Raji (cell line): ENCODE results near the gene COG6.

Source experiments
- POLR2A ChIP-seq: IDR thresholded peaks from 2 replicates; pipeline ENCODE4 v1.6.1; 2011; ENCODE audit warnings: low read depth, low read length, control low read depth; ENCODE audit not compliant: insufficient read depth

The COG6 gene

GRCh38 chr13:39663958-39664357 is 8.5 kb downstream of the COG6 start:
- TF ChIP-seq POLR2A = no peak

- no peak for TF ChIP-seq POLR2A
Observed at GRCh38 chr13:39665763-39666162, 10.3 kb downstream of the COG6 start.

DNA sequence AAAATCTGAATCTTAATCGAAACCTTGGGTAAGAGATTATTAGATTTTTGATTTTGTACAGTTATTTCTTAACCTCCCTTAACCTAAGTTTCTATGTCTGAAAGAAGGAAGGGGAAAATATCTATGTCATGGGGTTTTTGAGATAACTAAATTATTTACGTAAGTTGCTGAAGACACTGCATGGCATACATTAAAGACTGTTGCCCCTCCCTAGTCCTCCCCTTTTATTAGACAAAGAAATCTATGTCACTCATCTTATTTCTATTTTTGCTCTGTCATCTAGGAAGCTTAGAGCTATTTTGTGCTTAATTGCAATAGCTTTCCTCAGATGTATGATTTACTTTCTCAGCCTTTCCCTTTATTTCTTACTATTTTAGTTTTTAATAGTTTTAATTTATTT is 15.0 kb downstream of the COG6 start:
- no peak for TF ChIP-seq POLR2A

- no peak for TF ChIP-seq POLR2A
Observed at GRCh38 chr13:39672378-39673132, 17.1 kb downstream of the COG6 start.

DNA sequence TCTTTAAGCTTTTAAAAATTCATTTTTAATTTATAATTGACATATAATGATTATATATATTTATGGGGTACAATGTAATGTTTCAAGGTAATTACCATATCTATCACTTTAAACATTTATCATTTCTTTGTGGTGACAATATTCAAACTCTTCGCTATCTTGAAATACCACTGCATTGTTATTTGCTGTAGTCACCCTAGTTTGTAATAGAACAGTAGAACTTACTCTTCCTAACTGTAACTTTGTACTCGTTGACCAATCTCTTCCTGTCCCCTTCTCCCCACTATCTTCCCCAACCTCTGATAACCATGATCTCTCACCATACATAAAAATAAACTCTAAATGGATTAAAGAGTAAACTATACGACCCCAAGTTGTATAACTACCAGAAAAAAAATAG is 20.4 kb downstream of the COG6 start:
- no peak for TF ChIP-seq POLR2A

- no peak for TF ChIP-seq POLR2A
Observed at GRCh38 chr13:39676315-39676876, 20.9 kb downstream of the COG6 start.

DNA sequence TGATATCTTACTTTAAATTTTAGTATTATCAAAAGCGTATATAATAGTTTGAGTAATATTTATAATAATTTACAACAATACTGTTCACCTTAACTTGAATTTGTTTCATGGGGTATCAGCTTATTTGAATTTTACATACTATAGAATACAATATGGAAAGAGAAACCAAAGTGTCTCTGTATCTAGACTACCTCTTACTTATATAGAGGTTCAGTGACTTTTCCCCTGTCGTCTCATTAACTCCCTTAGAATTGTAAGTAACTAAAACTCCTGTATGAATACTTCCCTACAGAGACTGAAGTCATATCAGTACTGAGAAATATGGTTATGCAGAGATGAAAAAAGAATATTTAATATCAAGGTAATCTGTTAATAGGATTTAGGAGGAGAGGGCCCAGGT is 26.8 kb downstream of the COG6 start:
- TF ChIP-seq POLR2A = no peak

DNA sequence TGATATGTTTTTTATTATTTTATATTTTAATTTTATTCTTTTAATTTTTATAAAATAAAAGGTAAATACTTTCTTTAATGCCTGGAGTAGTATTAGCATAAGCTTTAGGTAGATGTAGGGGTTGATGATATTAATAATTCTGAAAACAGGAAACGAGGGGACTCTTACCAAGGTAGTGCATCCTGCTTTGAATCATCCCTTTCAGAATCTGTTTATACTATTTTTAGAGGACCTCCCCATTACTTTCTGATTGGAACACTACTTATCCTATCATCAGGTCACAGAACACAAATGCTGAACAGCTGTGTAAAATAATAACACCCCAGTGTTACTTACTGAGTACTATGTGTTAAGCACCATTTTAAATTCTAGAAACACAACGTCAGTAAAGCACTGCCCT is 27.3 kb downstream of the COG6 start:
- TF ChIP-seq POLR2A = no peak

DNA sequence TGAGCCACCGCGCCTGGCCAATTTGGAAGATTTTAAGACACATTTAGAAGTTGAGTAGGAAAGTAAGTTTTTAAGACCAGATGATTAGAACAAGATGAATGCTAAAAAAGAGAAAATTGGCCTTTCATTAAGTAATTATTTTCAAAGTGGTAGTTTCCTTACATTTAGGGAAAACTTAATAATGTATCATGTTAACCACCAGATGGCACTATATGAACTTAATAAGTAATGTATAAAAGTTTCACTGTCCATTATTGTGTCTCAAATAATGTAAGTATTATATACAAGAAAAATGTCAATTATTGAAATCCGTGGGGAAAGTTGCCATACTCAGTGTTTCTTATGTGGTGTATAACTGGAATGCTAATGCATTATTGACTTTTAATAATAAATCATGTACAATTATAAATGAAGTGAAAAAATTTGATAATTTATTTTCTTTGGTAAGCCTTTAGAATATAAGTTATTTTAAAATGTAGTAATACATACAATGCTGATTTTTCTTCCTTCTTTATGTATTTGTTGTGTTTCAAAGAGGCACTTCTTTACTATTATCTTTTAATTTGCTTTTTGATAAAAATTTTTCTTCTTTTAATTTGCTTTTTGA is 29.2 kb downstream of the COG6 start:
- TF ChIP-seq POLR2A = no peak

- TF ChIP-seq POLR2A = no peak
Observed at GRCh38 chr13:39685652-39686051, 30.2 kb downstream of the COG6 start.

GRCh38 chr13:39688278-39688677 is 32.8 kb downstream of the COG6 start:
- no peak for TF ChIP-seq POLR2A

DNA sequence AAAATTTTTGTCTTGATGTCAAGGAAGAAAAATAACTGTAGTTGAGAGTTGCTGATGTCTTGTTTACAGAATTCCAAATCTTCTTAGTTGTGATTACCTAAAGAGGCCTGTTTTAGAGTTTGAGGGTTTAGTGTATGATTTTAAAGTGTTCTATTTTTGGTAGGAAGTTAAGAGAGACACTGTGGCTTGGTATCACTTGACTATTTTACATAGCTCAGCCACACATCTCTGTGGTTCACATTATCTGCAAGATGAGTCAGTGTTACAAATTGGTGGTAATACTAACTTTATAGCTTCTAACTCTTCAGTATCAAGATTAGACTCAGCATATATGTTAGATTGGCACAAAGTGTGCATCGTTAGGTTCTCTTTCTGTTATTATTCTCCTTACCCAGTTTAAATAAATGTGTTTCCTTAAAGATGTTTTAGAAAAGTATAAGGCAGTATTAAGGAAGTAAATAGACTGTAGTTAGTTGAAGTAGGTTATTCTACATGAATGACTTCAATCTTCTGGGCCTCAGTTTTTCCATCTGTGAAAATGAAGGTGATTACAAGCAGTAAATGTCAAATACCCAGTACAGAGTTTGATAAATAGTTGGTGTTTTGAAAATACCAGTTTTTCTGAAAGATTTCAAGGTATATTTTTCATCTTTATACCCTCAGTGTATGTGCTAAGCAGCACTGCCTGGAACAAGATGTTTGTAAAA is 33.4 kb downstream of the COG6 start:
- TF ChIP-seq POLR2A = no peak

DNA sequence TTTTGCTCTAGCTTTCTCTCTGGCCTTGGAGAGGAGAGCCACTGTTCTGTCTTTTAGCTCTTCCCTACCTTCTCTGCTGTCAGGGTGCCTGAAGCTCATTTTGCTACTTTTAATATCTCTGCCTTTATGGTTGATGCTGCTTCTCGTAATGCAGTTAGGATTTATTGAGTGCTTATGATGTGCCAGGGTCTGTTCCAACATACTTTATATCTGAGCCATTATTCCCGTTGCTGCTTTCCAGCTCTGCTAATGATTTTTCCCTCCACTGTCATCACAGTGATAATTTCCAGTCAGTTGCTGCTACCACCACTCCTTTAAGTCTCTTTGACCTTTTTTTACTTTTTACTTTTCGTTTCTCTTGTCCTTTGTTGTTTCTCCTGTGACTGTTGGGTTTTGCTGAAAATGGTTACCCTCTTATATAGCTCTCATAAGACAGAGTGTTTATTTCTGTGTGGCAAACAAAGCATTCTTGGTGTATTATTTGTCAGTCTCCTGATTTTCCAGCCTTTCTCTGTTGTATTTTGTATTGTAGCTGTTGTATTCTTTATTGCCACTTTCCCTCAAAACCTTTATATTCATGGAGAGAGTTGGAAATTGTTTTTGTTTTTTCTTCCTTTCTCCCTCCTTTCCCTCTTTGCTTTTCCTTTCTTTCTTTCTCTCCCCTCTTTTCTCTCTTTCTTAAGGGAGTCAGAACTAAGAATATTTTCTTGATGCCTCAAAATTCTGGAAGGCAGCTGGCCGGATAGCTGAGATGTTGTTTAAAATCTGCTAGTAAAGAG is 37.4 kb downstream of the COG6 start:
- no peak for TF ChIP-seq POLR2A

DNA sequence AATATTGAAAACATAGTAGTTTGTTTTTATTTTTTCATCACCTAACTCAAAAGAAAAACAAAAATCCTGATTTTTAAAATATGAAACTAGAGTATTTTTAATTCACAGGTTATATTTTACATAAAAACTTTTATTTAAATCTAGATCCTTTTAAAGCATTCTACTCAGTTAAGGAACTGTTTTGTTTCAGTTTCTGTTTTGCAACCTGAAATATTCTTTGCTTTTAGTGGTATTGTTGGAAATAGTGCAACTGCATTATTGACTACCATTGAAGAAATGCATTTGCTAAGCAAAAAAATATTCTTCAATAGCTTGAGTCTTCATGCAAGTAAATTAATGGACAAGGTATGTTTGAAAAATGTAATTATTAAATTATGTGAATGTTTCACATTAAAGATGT is 43.8 kb downstream of the COG6 start:
- TF ChIP-seq POLR2A = no peak

- TF ChIP-seq POLR2A = no peak
Observed at GRCh38 chr13:39712626-39713025, 57.2 kb downstream of the COG6 start.
